Panc1 (cell line): ENCODE measurements around the gene GNA12. TPM values are rescaled to one million over a fixed set of nuclear protein-coding genes. Genes with fewer than 3 reads are reported as not detected.
"Not testable (repeated sequence)": the region's sequence is repeated elsewhere in the genome, so short reads cannot be mapped to it uniquely, and the experiment has no call there.

Experiments used
- ATAC-seq: fragments of 200-7000 bp; cut with Tn5 transposase; 2 replicates; pipeline ENCODE4 v1.9.1; 2020; ENCODE audit warnings: mild to moderate bottlenecking, moderate library complexity
- BruUV-seq: library from RNA; stranded (reverse); fragments of 400-500 nt; replicated peaks from 2 replicates; lab custom pipeline; 2021; lab: Mats Ljungman, UMichigan
- CTCF ChIA-PET: fragments of 300-600 bp; sonication (Branson Sonifier 250); formaldehyde crosslinking; loops from one replicate; lab custom pipeline; 2022; ENCODE audit warnings: antibody characterized with exemption; lab: Charles Lee
- POLR2A ChIA-PET: fragments of 300-600 bp; sonication (Branson Sonifier 250); formaldehyde crosslinking; loops from one replicate; lab custom pipeline; 2022; ENCODE audit warnings: antibody characterized with exemption; lab: Charles Lee
- DNase-seq: peaks from one replicate; pipeline ENCODE4 v3.0.0-alpha.2; 2010; ENCODE audit warnings: low read depth, low spot score
- H3K27ac ChIP-seq: 2 replicates; pipeline ENCODE4 v1.5.1; 2011; ENCODE audit warnings: mild to moderate bottlenecking, low read length, inconsistent platforms
- H3K27me3 ChIP-seq: fragments of 200-500 bp; sonication (Bioruptor generic); 2 replicates; pipeline ENCODE4 v1.6.0; 2014; ENCODE audit warnings: low read length, inconsistent platforms; ENCODE audit not compliant: control insufficient read depth, insufficient read depth
- H3K36me3 ChIP-seq: fragments of 200-500 bp; sonication (Bioruptor generic); 2 replicates; pipeline ENCODE4 v1.5.1; 2014; ENCODE audit warnings: inconsistent platforms, mild to moderate bottlenecking, low read length, moderate library complexity; ENCODE audit not compliant: control insufficient read depth, insufficient read depth
- H3K4me1 ChIP-seq: 2 replicates; pipeline ENCODE4 v1.5.1; 2011; ENCODE audit warnings: inconsistent platforms, mild to moderate bottlenecking, low read length, moderate library complexity; ENCODE audit not compliant: control insufficient read depth, insufficient read depth
- H3K4me3 ChIP-seq, 2 experiments: 2 replicates each; pipeline ENCODE4 v1.5.1; 2011 to 2012; ENCODE audit warnings: low read depth in 2 of 2, low read length in 2 of 2, mild to moderate bottlenecking in 2 of 2, inconsistent platforms in 1 of 2, moderate library complexity in 1 of 2
- H3K9me3 ChIP-seq: fragments of 200-500 bp; sonication (Bioruptor generic); 2 replicates; pipeline ENCODE4 v1.5.1; 2014; ENCODE audit warnings: low read depth, mild to moderate bottlenecking, inconsistent platforms, low read length, moderate library complexity; ENCODE audit not compliant: control insufficient read depth, insufficient read depth
- CTCF ChIP-seq: fragments of 450-650 bp; IDR thresholded peaks from 2 replicates; pipeline ENCODE4 v1.5.1; 2017; ENCODE audit warnings: mild to moderate bottlenecking
- POLR2AphosphoS5 ChIP-seq: IDR thresholded peaks from 2 replicates; pipeline ENCODE4 v1.6.1; 2012; ENCODE audit warnings: mild to moderate bottlenecking, low read depth, low read length, moderate library complexity
- REST ChIP-seq, 2 experiments: IDR thresholded peaks; 2 replicates each; pipeline ENCODE4 v1.6.1; 2011 to 2012; ENCODE audit warnings: low read depth in 2 of 2, control low read depth in 1 of 2, low read length in 1 of 2, mild to moderate bottlenecking in 1 of 2, moderate library complexity in 1 of 2; ENCODE audit not compliant: insufficient read depth in 1 of 2
- SIN3A ChIP-seq: IDR thresholded peaks from 2 replicates; pipeline ENCODE4 v1.6.1; 2012; ENCODE audit warnings: low read depth, mild to moderate bottlenecking, low read length, moderate library complexity, borderline replicate concordance; ENCODE audit not compliant: insufficient read depth
- TCF7L2 ChIP-seq: IDR thresholded peaks from 2 replicates; pipeline ENCODE4 v1.6.1; 2011; ENCODE audit warnings: mild to moderate bottlenecking, low read depth, low read length, inconsistent platforms
- in situ Hi-C: cut with HindIII; loops from 2 replicates; pipeline ENCODE4 v1.10.0; 2016; ENCODE audit warnings: low sequenced_read_pairs, low pct_unique_long_range_greater_than_20kb
- intact Hi-C: fragments of 100-400 bp; cut with micrococcal nuclease; formaldehyde crosslinking; loops from one replicate; pipeline ENCODE4 v1.10.0; 2022; ENCODE audit not compliant: unreplicated experiment
- total RNA-seq: library from RNA; stranded (reverse); gene quantifications from one replicate; pipeline ENCODE4 v1.2.1, GENCODE V29; 2021; ENCODE audit not compliant: unreplicated experiment

The GNA12 gene
- total RNA-seq, 1 experiment from 2014 or later = 139 TPM

GRCh38 chr7:2699289-2699620, 144.9 kb downstream of the GNA12 start:
- CTCF ChIA-PET = interaction anchor here (1.2 kb wide), 2 partner anchors 9 to 11 kb away, joined by 3 read pairs; no protein-coding TSS in a partner anchor
- BruUV-seq = no TSS peak
- no peaks in the 10 kb centered on the region for H3K9me3 ChIP-seq
- DNase-seq = no peak
- H3K36me3 ChIP-seq = no peaks in the 10 kb centered on the region
- H3K4me3 ChIP-seq = no peak overlapping the region
- in situ Hi-C loops (no loop called here), intact Hi-C loops (no loop called here)
- no peaks in the 10 kb centered on the region for H3K27me3 ChIP-seq
- no peak for TF ChIP-seq TCF7L2
- TF ChIP-seq SIN3A = no peak
- TF ChIP-seq CTCF = no peak
- no peak for TF ChIP-seq REST (IDR thresholded peaks at IDR 0.05; ENCODE audit: insufficient read depth in 1 of 2, low read depth in 2 of 2, low read length in 1 of 2)
- no peak overlapping the region for H3K27ac ChIP-seq
- no peak for ATAC-seq
- no peaks in the 10 kb centered on the region for H3K4me1 ChIP-seq
- POLR2A ChIA-PET = no interaction called here

DNA sequence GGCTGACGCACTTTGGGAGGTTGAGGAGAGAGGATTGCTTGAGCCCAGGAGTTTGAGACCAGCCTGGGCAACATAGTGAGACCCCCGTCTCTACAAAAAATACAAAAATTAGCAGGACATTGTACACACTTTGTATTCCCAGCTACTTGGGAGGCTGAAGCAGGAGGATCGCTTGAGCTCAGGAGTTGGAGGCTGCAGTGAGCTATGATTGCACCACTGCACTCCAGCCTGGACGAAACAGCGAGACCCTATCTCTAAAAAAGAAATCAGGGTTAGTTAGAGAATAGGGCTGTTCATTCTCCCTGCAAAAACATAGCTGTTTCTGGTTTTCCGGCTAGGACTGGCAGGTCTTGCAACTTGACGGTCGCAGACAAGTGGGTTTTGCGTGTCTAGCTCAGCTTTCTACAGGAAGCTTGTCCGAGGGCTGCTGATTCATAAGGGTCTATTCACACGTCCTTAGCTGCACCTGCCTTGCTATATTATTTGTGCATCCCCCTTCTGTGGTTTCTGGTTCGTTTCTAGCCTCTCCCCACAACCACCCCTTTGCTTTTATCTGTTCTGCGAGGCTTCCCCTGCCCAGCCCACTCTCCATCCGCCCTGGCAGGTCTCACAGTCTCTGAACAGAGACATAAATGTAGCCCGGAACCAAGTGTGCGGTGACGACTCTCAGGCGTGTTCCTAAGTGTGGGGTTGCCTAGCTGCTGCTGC, 145.4 kb downstream of the GNA12 start:
- TF ChIP-seq CTCF (no peak), POLR2AphosphoS5 (no peak), TCF7L2 (no peak), REST (IDR thresholded peaks at IDR 0.05; ENCODE audit: insufficient read depth in 1 of 2, low read depth in 2 of 2, low read length in 1 of 2) (no peak), SIN3A (no peak)
- no TSS peak for BruUV-seq
- CTCF ChIA-PET = interaction anchor here (1.2 kb wide), 1 partner anchor 10 kb away, joined by 3 read pairs; no protein-coding TSS in a partner anchor

DNA sequence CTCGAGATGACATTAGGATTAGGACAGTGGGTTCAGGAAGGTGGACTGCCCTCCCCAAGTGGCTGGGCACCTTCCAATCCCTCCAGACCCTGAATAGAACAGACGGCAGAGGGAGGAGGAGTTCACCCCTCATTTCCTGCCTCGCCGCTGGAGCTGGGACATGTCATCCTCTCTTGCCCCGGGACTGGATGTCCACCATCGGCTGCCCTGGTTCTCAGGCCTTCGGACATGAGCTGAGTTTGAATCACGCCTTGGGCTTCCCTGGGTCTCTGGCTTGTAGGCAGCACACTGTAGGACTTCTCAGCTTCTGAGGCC, 150.0 kb downstream of the GNA12 start:
- H3K9me3 ChIP-seq, H3K4me3 ChIP-seq, H3K4me1 ChIP-seq, BruUV-seq, H3K27ac ChIP-seq, CTCF ChIA-PET, ATAC-seq, H3K27me3 ChIP-seq, DNase-seq, H3K36me3 ChIP-seq, intact Hi-C loops, in situ Hi-C loops, POLR2A ChIA-PET: not testable (repeated sequence)

More for the DNA sequence above, 145.4 kb downstream of the GNA12 start:
- H3K9me3 ChIP-seq = no peaks in the 10 kb centered on the region
- H3K27ac ChIP-seq = no peak overlapping the region
- H3K4me3 ChIP-seq = no peak overlapping the region
- no peaks in the 10 kb centered on the region for H3K27me3 ChIP-seq
- no peak for ATAC-seq
- in situ Hi-C loops (no loop called here), intact Hi-C loops (no loop called here)
- no peaks in the 10 kb centered on the region for H3K4me1 ChIP-seq
- DNase-seq = no peak
- no peaks in the 10 kb centered on the region for H3K36me3 ChIP-seq
- POLR2A ChIA-PET = no interaction called here
